Measurements from ENCODE around the gene WNT3A.
A peak's percentile ranks its signal among the peaks of the same experiment; 100 is the strongest.

Gene WNT3A

DNA sequence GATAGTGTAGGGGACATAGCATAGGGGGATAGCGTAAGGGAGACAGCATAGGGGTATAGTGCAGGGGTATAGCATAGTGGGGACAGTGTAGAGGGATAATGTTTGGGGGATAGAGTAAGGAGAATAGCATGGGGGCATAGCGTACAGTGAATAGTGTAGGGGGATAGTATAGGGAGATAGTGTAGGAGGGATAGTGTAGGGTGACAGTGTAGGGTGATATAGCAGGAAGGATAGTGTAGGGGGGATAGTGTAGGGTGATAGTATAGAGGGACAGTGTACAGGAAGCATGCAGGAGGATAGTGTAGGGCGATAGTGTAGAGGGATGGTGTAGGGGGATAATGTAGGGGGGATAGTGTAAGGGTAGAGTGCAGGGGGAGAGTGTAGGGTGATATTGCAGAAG is 64.1 kb downstream of the WNT3A start:
- no peak for DNase-seq

DNA sequence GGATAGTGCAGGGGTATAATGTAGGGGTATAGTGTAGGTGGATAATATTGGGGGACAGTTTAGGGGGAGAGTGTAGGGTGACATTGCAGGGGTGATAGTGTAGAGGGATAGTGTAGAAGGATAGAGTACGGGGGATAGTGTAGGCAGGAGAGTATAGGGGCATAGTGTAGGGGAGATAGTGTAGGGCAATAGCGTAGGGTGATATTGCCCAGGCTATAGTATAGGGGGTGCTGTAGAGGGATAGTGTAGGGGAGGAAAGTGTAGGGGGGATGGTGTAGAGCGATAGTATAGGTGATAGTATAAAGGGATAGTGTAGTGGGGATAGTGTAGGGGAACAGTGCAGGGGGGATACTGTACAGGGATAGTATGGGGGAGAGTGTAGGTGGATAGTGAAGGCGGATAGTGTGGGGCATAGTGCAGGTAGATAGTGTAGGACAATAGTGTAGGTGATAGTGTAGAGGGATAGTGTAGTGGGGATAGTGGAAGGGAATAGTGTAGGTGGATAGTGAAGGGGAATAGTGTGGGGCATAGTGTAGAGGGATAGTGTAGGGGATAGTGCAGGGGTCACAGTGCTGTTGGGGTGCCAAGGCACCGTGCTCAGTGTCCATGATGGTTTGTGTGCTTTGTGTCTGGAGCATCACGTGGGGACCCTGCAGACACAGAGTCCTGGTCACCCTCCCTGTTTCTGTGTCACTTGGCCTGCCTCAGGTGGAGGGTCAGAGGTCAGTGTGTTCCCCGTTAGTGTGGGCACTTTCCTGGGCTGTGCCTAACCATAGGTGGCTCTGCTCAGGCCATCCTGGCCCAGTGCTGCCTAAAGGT is 65.2 kb downstream of the WNT3A start:
- no peak for DNase-seq

DNA sequence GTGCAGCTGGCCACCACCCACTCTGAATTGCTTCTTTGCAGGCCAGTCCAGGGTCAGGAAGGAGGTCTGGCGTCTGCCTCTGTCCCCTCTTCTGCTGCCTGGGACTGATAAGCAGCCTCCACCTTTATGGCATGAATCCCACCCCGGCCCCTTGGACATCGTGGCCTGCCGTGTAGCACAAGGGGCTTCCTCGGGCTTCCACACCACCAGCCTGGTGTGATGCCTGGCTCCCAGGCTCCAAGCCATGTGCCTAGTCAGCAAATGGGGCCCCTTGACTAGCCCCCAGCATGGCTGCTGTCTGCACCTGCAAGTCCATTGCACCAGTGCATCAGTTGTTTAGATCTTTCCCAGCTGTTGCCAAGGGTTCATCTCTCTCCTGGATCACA is 65.9 kb downstream of the WNT3A start:
- no peak for DNase-seq

DNA sequence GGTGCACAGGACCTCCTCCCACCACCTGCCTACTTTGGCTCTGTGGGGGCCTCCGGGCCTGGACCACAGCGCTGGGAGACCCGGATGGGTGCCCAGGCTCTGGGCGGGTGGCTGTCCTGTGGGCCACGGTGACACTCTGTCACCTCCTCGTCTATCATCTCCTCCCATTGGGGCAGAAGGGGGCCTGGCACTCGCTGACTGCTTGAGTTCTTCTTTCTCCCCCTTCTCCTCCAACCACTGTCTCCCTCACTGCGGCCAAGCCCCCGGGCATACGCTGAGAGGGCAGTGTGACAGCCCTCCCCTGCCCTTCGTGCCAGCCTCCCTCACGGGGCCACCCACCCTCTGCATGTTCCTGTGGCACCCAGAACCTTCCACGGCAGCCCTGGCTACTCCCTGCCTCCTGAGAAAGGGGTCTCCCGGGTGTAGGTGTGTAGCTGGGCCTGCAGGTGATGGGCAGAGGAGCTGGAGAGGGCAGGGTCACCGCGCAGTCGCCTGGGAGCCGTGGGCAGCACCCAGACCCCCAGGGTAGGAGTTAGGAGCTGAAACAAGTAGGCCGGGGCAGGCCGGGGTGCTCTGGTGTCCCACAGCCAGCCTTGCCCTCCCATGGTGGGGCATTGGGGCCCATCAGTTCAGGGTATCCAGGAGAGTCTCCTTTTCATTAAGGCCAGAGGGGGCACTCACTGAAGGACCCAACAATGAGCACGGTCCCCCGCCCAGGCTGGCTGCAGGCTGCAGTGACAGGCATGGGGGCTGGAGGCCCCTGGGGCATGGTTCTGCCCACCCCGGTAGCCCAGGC is 66.5 kb downstream of the WNT3A start:
- DNase-seq, result no peak

DNA sequence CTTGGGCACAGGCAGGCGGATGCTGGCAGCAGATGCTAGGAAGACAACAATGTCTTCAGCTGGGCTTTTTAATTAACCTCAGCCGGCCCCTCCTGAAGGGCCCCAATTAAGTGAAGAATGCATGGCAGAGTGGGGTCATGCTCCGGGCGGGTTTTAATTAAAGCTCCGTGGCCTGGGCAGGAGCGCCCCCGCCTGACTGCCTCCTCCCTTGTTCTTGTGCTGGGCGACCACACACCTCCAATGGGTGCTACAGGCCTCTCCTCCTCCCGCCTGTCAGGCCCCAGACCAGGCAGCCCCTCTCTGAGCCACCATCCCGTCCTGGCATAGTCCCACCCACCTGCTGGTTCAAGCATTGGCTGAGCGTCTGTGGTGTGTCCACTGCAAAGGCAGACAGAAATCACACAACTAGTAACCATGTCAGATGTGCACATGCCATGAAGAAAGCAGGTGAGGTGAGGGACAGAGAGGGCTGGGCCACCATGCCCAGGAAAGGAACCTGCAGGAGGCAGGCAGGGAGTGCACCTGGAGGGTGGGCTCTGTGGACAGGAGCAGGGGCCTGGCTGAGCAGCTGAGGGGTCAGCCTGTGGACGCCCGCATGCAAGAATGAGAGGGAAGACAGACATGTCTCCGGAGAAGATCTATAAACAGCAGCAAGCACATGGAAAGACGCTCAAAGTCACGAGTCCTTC is 67.2 kb downstream of the WNT3A start:
- DNase-seq, result no peak

DNA sequence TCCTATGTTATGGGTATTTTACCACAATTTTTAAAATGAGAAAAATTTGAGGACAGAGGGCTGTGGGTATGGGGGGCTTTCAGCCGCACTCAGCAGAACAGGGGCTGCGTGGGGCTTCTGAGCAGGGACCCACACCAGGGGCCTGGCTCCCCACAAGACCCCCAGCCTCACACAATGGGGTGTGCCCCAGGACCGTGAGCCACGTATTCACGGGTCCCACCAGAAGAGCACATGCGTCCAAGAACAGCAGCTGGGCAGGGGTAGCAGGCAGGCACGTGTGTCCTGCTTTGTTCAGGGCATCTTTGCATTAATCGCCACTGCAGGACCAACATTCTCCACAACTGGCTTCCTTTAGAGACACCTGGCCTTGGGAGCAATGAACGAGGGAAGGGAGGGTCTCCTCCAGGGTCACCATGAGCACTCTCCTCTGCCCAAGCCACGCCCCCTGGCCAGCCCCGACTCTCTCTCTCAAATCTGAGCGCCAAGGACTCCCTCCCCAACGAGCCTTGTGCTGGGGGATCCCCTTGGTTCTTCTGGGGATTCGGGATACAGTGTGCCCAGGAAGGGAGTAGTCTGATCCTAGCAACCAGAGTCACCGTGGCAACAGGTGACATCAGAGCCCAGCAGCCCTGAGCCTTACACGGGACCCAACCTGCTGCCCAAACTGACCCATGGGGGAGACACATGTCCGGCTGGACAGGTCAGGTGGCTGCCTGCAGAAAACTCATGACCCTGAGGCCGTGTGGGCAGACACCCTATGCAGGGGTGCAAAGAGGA is 68.3 kb downstream of the WNT3A start:
- DNase-seq, result no peak

DNA sequence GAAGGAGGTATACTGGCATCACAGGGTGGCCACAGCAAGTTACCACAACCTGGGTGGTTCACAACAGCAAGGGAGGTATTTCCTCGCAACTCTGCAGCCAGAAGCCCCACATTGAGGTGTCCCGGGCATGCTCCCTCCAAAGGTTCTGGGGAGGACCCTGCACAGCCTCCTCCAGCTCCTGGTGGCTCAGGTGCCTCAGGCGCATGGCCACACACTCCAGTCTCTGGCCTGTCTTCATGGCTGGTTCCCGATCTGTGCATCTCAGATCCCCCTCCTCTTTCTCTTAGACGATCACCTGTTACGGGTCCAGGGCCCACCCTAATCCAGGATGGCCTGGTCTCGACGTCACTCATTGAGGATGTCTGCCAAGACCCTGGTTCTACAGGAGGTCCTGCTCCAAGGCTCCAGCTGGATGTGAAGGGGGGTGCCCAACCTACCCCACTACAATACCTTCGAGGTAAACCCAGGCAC is 69.0 kb downstream of the WNT3A start:
- no peak for DNase-seq

DNA sequence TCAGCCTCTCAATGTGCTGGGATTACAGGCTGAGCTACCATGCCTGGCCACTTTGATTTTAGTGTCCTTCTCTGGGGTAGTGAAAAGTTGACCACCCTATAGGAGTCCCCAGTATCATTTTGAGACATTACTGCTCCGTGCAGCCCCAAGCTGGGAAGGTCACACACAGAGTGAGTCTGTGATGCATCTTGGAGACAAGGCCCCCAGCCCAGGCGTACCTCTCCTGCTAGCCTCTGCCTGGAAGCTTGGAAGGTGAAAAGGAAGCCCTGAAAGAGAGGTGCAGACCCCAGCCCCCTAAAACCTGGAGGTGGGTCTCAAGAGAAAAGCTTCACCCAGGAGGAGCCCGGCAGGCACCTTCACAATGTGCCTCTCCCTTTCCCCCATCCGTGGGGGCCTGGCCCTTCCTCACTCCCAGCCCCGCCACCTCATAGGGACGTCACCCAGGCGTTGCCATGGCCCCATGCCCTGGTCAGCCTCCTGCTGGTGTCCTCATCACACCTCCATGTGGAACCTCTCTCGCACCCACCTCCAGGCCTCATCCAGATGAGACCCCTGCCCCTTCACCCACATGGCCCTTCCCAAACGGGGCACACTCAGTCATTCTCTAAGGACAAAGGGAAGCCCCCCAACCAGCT is 70.1 kb downstream of the WNT3A start:
- DNase-seq, result no peak

DNA sequence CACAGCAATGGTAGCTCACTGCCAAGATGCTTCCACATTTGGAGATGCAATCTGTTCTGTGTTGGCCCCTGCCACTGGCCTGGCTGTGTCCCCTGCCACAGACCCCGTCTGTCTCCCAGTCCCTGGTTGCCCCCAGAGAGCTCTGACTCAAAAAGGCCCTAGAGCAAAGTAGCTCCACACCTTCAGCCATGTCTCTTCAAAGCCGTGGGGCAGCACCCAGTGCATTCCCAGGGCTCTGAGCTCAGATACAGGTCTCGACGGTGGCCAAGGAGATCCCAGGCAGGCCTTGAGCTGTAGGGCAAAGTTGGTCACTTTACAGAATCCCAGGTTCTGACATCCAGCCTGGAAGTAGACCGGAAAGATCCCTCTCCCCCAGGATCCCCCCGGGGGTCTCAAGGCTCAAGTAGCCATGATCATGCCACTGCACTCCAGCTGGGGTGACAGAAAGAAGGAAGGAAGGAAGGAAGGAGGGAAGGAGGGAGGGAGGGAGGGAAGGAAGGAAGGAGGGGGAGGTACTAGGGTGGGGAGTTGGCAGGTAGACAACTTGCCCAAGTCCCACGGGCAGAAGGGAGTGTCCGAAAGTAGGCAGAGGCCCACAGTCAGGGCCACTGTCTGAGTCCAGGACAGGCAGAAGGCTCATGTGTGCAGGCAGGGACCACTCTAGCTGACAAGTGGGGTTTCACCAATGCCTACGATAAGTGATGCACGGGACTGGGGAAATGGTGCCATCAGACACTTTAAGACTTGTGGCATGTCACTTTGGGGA is 71.0 kb downstream of the WNT3A start:
- no peak for DNase-seq

DNA sequence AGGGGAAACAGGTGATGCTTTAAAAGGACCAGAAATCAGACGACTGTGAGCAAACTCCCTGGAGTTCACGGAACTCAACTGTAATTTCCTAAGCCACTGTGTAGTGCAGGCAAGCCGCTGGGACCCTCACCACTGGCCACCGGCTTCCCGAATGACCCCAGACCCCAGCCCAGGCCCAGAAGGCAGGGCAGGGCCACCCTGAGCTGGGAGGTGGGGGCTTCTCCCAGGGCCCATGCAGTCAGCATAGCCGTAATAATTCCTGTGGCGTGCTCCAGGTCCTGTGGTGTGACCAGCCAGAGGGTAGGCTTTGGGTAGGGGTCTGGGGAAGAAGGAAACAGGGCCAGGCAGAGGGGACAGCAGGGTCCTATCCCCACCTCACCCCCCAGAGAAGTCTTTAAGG is 72.2 kb downstream of the WNT3A start:
- DNase-seq, result no peak

DNA sequence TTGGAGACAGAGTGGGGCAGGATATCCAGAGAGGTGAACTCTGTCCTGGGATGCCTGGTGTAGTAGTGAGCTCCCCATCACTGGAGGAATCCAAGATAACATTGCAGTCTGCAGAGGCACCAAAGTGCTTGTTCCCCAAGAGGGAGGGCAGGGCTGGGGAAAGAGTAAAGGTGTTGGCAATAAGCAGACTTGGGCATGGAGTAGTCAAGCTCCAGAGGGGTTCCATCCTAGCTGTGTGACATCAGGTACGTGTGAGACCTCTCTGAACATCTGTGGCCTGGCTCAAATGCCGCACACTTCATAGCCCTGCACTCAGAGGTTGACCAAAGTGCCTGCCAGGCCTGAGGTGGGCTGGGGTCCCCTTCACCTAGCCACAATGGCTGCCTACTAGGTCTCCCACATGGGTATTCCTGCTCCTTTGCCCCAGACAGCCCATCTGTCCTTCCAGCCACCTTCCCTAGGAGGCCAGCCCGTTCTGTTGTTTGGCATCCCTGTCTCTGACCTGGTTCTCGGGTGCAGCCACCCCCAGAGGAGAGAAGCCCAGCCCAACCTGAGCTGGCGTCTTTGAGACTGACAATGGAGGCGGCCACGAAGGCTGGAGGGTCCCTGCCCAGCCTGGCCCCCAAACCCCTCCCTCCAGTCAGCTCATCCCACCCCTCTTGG is 72.9 kb downstream of the WNT3A start:
- no peak for DNase-seq

DNA sequence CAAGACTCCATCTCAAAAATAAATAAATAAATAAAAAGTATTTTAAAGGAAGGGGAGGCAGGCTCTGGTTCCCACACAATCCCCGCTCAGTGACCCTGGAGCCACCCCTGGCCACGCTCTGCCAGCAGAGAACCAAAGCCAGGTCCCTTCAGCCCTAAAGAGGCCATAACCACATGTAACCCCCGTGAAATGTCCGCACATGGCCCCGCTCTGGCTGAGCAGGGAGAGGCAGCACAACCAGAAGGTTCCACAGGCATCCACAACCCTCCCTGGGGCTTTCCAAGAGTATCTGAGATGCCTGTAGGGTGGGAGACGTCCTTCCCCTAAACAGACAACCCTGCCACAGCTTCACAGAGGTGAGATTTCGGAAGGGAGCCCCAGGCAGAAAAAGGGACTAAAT is 74.3 kb downstream of the WNT3A start:
- no peak for DNase-seq

DNA sequence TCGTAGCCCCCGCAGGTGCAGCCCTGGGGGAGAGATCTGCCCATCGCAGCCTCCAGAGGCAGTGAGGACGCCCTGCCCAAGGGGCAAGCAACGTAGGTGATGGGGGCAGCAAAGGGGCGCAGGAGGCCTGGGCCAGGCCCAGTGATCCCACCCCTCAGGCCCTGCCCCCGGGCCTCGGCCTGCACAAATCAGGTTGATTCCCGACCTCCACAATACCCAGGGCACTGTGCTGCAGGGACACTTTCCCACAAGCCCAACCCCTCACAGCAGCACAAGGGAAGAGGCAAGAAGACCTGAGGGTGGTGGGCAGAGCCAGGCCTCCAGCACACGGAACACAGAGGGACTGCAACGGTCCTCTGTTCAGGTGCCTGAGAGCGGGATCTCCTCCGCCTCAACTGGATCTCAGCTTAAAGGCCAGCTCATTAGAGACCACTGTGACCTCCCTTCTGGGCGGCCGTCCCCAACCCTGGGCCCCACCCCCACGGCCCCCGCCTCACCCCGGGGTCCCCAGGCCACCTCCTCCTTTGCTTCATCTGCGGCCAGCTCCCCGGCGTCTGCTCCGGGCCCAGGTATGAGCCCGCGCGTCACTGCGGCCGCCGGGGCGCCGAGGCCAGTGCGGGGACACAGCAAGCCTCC is 74.9 kb downstream of the WNT3A start:
- no peak for DNase-seq

DNA sequence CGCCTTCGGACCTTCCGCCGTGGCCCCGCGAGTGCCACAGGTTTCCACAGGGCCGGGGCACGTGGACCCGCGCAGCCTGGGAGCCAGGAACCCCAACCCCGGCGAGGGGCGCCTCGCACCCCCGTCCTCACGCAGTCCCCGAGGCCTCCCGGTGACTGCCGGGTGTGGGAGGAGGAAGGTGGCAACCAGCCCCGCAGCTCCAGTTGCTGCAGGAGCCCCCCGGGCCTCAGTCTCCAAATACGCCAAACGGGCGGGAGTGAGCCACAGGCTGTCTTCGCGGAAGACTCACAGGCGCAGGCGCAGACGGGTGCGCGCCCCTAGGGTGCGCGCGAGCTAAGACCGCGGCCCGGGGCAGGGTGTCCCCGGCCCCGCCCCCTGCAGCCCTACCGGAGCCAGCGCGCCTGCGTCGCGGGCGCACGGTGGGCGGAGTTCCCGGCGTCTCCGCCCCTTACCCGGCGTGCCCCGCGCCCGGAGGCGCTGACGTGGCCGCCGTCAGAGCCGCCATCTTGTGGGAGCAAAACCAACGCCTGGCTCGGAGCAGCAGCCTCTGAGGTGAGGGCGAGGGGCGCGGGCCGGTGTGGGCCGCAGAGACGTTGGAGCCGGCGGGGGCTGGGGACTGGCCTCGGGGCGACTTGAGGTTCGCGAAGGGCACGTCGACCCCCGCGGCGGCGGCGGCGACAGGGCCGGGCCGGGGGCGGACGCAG is 75.6 kb downstream of the WNT3A start, which contains the start of gene ARF1:
TSS of gene ARF1 (plus strand) at position 495 of the 704 bp plus-strand sequence. CDS start 14,407 bp downstream, outside the sequence.
- peak; percentile 91 to 93 for DNase-seq

DNA sequence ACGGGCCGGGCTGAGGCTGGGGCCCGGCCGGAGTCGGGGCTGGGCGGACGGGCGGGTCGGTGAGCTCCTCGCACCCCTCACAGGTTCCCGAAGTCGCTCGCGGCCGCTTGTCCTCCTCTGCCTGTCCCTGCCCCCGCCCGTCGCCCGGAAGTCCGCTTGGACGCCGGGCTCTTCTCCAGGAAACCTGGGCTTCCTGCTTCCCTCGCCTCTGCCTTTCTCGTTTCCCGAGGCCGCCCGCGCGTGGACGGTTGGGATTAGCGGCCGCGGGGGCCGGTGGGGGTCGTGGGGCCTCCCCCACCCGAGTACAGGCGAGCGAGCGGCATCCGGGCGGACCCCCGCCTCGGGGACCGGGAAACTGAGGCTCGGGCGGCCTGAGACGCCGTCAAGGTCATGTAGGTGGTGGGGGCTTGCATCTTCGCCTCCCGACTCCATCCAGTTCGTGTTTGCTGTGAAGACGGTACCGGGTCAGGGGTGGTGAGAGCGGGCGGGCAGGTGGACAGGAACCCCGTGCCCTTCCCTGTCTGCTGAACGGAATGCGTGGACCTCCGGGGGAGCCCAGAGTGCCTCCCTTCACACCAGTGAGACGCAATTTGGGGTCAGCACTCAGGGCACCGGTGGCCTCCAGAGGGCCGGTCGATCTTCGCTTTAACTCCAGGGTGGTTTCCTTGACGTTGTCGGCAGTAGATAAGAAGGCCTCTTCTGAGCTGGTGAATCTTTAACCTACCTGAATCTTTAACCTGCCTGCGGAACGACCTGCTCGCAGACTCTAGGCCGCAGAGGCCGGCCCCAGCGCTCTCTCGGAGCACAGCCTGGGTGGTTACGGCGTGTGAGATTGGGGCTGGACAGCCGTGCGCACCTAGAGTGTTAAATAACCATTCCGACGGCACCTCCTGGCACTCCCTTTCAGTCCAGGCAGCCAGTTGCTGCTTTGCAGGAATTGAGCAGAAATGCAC is 76.4 kb downstream of the WNT3A start:
- peak; percentile 39 to 42 for DNase-seq

DNA sequence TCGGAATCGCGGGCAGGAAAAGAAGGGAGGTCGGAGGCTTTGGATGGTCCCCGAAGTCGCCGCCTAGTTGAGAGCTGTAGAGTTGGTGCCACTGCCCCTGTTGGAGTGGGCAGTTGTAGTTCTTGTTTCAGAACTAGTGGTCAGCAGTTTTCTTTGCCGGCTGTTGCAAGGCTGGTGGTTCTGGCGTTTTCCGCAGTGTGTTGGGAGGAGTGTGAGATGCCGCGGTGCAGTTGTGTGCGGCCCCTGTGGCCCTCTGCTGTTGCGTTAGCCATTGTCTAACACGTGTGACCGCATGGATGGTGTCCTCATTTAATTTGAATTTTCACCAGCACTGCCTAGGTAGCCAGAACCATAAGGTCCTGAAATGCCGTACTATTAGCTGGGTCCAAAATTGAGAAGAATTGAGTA is 77.1 kb downstream of the WNT3A start:
- DNase-seq, result no peak

DNA sequence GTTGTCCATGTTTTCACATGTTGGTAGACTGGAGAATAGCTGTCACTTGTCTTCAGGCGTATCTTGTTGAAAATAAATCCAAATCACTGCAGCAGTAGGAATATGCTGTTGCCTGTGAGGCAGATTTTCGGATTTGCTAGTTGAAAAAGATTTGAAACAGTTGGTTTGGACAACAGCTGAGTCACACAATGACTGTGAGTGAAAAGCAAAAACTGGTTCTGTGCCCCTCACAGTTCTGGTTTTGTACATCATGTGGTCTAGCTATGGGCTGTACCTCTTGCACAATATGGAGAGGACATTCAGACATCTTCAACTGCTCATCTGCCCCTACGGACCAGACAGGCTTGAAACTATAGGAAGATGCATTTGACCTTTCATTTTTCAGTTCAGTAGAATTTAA is 77.5 kb downstream of the WNT3A start:
- DNase-seq, result no peak

DNA sequence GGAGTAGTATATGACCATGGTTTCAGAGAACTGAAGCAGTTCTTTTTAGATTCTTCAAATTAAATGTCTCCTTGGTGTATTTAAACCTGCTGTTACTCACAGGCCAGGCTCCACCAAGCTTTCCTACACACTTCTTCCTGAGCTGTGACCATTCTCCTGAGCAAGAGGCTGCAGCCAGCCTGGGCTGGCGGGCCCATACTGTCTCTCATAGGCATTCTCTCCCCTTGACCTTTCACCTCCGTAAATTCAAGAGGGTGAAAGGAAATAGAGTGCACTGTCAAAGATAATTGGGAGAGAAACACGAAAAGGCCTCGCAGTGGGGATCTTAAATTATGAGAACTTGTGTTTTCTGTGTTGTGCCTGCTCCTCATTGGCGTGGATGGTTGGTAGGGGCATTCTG is 78.0 kb downstream of the WNT3A start:
- DNase-seq, result no peak

Measured in stimulated activated CD4-positive, alpha-beta T cell treated with anti-CD3 and anti-CD28 coated beads, Interleukin-2, amount 100 ng/mL, for 24 hours (primary cell).